Osteoblast (primary cell): ENCODE measurements around the gene NOL7. TPM values are rescaled to one million over a fixed set of nuclear protein-coding genes. Genes with fewer than 3 reads are reported as not detected.

Experiments used
- DNase-seq: peaks from one replicate; pipeline ENCODE4 v3.0.0; 2011; ENCODE audit warnings: low spot score, mixed read lengths; ENCODE audit not compliant: insufficient read length; ENCODE audit errors: missing footprints
- H2AFZ ChIP-seq: 2 replicates; pipeline ENCODE4 v1.6.0; 2011; ENCODE audit warnings: mild to moderate bottlenecking, low read length
- H3K27ac ChIP-seq: 2 replicates; pipeline ENCODE4 v1.5.1; 2011; ENCODE audit warnings: mild to moderate bottlenecking, low read depth, low read length, moderate library complexity
- H3K27me3 ChIP-seq: 2 replicates; pipeline ENCODE4 v1.6.0; 2012; ENCODE audit warnings: mild to moderate bottlenecking, control low read depth, inconsistent platforms, low read length, moderate library complexity; ENCODE audit not compliant: insufficient read depth
- H3K36me3 ChIP-seq: 2 replicates; pipeline ENCODE4 v1.5.1; 2011; ENCODE audit warnings: mild to moderate bottlenecking, low read length, control low read depth, moderate library complexity; ENCODE audit not compliant: insufficient read depth
- H3K4me1 ChIP-seq: 2 replicates; pipeline ENCODE4 v1.5.1; 2011; ENCODE audit warnings: mild to moderate bottlenecking, low read length, control low read depth, moderate library complexity; ENCODE audit not compliant: insufficient read depth
- H3K4me2 ChIP-seq: 2 replicates; pipeline ENCODE4 v1.6.0; 2011; ENCODE audit warnings: mild to moderate bottlenecking, low read length; ENCODE audit not compliant: insufficient read depth
- H3K4me3 ChIP-seq: fragments of 200-600 bp; sonication (generic); 3 replicates; pipeline ENCODE4 v1.5.1; 2012; ENCODE audit warnings: mild to moderate bottlenecking, low read length, inconsistent platforms; ENCODE audit not compliant: insufficient read depth
- H3K79me2 ChIP-seq: 2 replicates; pipeline ENCODE4 v1.6.0; 2012; ENCODE audit warnings: mild to moderate bottlenecking, low read length, control low read depth, inconsistent platforms; ENCODE audit not compliant: insufficient read depth
- H3K9me3 ChIP-seq: 2 replicates; pipeline ENCODE4 v1.5.1; 2011; ENCODE audit warnings: low read depth, low read length, control low read depth
- H4K20me1 ChIP-seq: 2 replicates; pipeline ENCODE4 v1.6.0; 2012; ENCODE audit warnings: mild to moderate bottlenecking, low read length, control low read depth; ENCODE audit not compliant: insufficient read depth
- CTCF ChIP-seq: IDR thresholded peaks from 2 replicates; pipeline ENCODE4 v1.5.1; 2011; ENCODE audit warnings: mild to moderate bottlenecking, low read depth, low read length, moderate library complexity; ENCODE audit errors: extremely low read depth
- total RNA-seq: library from RNA; depleted of rRNA; stranded (reverse); fragments of >200 nt; gene quantifications from 2 replicates; pipeline ENCODE4 v1.2.3, GENCODE V29; 2012

Gene NOL7
- total RNA-seq, 1 donor = 44.9 TPM

GRCh38 chr6:13638626-13639025, 23.5 kb downstream of the NOL7 start:
- Histone ChIP-seq H3K27me3 (no peaks in the 10 kb centered on the region), H3K4me3 (no peak overlapping the region), H3K4me1 (peaks cover 3% of the 10 kb centered on the region), H3K27ac (no peak overlapping the region), H2AFZ (no peak overlapping the region), H3K9me3 (no peaks in the 10 kb centered on the region), H3K4me2 (no peak overlapping the region), H3K79me2 (no peaks in the 10 kb centered on the region), H4K20me1 (no peaks in the 10 kb centered on the region), H3K36me3 (peaks cover 32% of the 10 kb centered on the region)
- TF ChIP-seq CTCF = no peak
- DNase-seq = no peak

- no peaks in the 10 kb centered on the region for H3K9me3 ChIP-seq
- H3K4me3 ChIP-seq = no peak overlapping the region
- no peak for TF ChIP-seq CTCF
- no peaks in the 10 kb centered on the region for H3K79me2 ChIP-seq
- H3K36me3 ChIP-seq = peaks cover 41% of the 10 kb centered on the region
- H2AFZ ChIP-seq = no peak overlapping the region
- H4K20me1 ChIP-seq = no peaks in the 10 kb centered on the region
- no peak for DNase-seq
- H3K4me1 ChIP-seq = peaks cover 3% of the 10 kb centered on the region
- H3K27me3 ChIP-seq = no peaks in the 10 kb centered on the region
- no peak overlapping the region for H3K4me2 ChIP-seq
- H3K27ac ChIP-seq = peak overlapping the region; percentile 58
Observed at GRCh38 chr6:13641315-13641714, 26.2 kb downstream of the NOL7 start.

- TF ChIP-seq CTCF = no peak
- no peaks in the 10 kb centered on the region for H3K27me3 ChIP-seq
- H3K4me2 ChIP-seq = no peak overlapping the region
- no peaks in the 10 kb centered on the region for H3K9me3 ChIP-seq
- no peak overlapping the region for H3K27ac ChIP-seq
- no peaks in the 10 kb centered on the region for H4K20me1 ChIP-seq
- peaks cover 2% of the 10 kb centered on the region for H3K79me2 ChIP-seq
- no peak overlapping the region for H2AFZ ChIP-seq
- no peak overlapping the region for H3K4me3 ChIP-seq
- H3K4me1 ChIP-seq = peaks cover 3% of the 10 kb centered on the region
- no peak for DNase-seq
- peaks cover 31% of the 10 kb centered on the region for H3K36me3 ChIP-seq
Observed at GRCh38 chr6:13643125-13643524, 28.0 kb downstream of the NOL7 start.

GRCh38 chr6:13648850-13649249, 33.7 kb downstream of the NOL7 start:
- Histone ChIP-seq H3K79me2 (peaks cover 12% of the 10 kb centered on the region), H2AFZ (no peak overlapping the region), H3K9me3 (no peaks in the 10 kb centered on the region), H3K36me3 (peaks cover 7% of the 10 kb centered on the region), H3K4me3 (no peak overlapping the region), H3K27me3 (no peaks in the 10 kb centered on the region), H3K4me1 (peaks cover 7% of the 10 kb centered on the region), H4K20me1 (no peaks in the 10 kb centered on the region), H3K27ac (no peak overlapping the region), H3K4me2 (no peak overlapping the region)
- no peak for TF ChIP-seq CTCF
- DNase-seq = no peak
